A549 treated with Mapracorat at 1 μM for 4 hours (cell line): ENCODE measurements around the gene KIR2DL1. TPM values are rescaled to one million over a fixed set of nuclear protein-coding genes. Genes with fewer than 3 reads are reported as not detected.

Source experiments
- total RNA-seq: library from RNA; stranded (reverse); fragments of 200-300 nt; extraction: Qiagen RNA extraction; gene quantifications from 5 replicates; pipeline ENCODE4 v1.2.3, GENCODE V29; 2022

KIR2DL1 gene
- total RNA-seq: not detected in 5 replicates

GRCh38 chr19:54769646-54770045 lies at the start of gene KIR2DL1:
TSS of gene KIR2DL1 (plus strand) at chr19:54769793. CDS start at chr19:54769851, 58 bp downstream.

GRCh38 chr19:54724142-54724541 lies 45.5 kb upstream of the KIR2DL1 start, which contains the start of gene KIR3DL3:
TSS of gene KIR3DL3 (plus strand) at chr19:54724442. CDS start at chr19:54724497, 55 bp downstream.

GRCh38 chr19:54738306-54738705 lies 31.3 kb upstream of the KIR2DL1 start, which contains the start of gene KIR2DL3:
TSS of gene KIR2DL3 (plus strand) at chr19:54738513. CDS start at chr19:54738546, 33 bp downstream.

GRCh38 chr19:54803410-54803809 lies 33.8 kb downstream of the KIR2DL1 start, which contains the start of gene KIR2DL4:
TSS of gene KIR2DL4 (plus strand) at chr19:54803610. CDS start at chr19:54803652, 42 bp downstream.

GRCh38 chr19:54816251-54816650 lies 46.7 kb downstream of the KIR2DL1 start, which contains the start of gene KIR3DL1:
TSS of gene KIR3DL1 (plus strand) at chr19:54816468.

GRCh38 chr19:54832496-54832895 lies 62.9 kb downstream of the KIR2DL1 start, which contains the start of gene KIR2DS4:
TSS of gene KIR2DS4 (plus strand) at chr19:54832676.

Other genes with a start within 250 kb of the KIR2DL1 start
- not detected in 5 replicates for gene LILRA2, start 196.0 kb upstream of the KIR2DL1 start, total RNA-seq
- not detected in 5 replicates for gene LILRA1, start 176.2 kb upstream of the KIR2DL1 start, total RNA-seq
- gene LILRB1, start 139.3 kb upstream of the KIR2DL1 start, total RNA-seq: 0.24 TPM in 1 of 5 replicates, not detected in the others
- not detected in 5 replicates for gene LILRB4, start 106.8 kb upstream of the KIR2DL1 start, total RNA-seq
- gene KIR3DL3, start 45.4 kb upstream of the KIR2DL1 start, total RNA-seq: not detected in 5 replicates
- gene KIR2DL3, start 31.3 kb upstream of the KIR2DL1 start, total RNA-seq: not detected in 5 replicates
- gene KIR2DL4, start 33.8 kb downstream of the KIR2DL1 start, total RNA-seq: not detected in 5 replicates
- not detected in 5 replicates for gene KIR3DL1, start 46.7 kb downstream of the KIR2DL1 start, total RNA-seq
- gene KIR2DS4, start 62.9 kb downstream of the KIR2DL1 start, total RNA-seq: not detected in 5 replicates
- not detected in 5 replicates for gene KIR3DL2, start 80.7 kb downstream of the KIR2DL1 start, total RNA-seq
- not detected in 5 replicates for gene FCAR, start 104.4 kb downstream of the KIR2DL1 start, total RNA-seq
- gene NCR1, start 136.4 kb downstream of the KIR2DL1 start, total RNA-seq: not detected in 5 replicates
- gene NLRP7, start 177.7 kb downstream of the KIR2DL1 start, total RNA-seq: not detected in 5 replicates
- gene NLRP2, start 196.6 kb downstream of the KIR2DL1 start, total RNA-seq: 23.9 to 26.9 TPM (median 25.8 TPM) in 5 replicates